Measurements from ENCODE around the gene MFAP4. TPM values are rescaled to one million over a fixed set of nuclear protein-coding genes. Genes with fewer than 3 reads are reported as not detected.

MFAP4 gene
- total RNA-seq, 1 experiment from 2014 or later: 168 TPM

- DNase-seq (ENCODE audit: low spot score): no peak
Measured at GRCh38 chr17:19410091-19410490, 23.1 kb upstream of the MFAP4 start.

- no peak for DNase-seq (ENCODE audit: low spot score)
Measured at GRCh38 chr17:19409509-19409908, 22.5 kb upstream of the MFAP4 start.

- DNase-seq (ENCODE audit: low spot score): no peak
Measured at GRCh38 chr17:19409066-19409465, 22.1 kb upstream of the MFAP4 start.

DNA sequence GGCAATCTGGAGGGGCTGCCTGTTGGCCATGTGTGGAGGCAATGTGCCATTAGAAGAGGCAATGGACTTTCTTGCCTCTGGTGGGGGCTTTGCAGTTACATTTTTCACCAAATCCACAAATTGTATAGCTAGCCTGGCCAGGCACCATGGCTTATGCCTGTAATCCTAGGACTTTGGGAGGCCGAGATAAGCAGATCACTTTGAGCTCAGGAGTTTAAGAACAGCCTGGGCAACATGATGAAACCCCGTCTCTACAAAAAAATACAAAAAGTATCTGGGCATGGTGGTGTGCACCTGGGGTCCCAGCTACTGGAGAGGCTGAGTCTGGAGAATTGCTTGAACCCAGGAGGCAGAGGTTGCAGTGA is 21.3 kb upstream of the MFAP4 start:
- no peak for DNase-seq (ENCODE audit: low spot score)

- DNase-seq (ENCODE audit: low spot score): no peak
Measured at GRCh38 chr17:19407601-19408345, 20.8 kb upstream of the MFAP4 start.

DNA sequence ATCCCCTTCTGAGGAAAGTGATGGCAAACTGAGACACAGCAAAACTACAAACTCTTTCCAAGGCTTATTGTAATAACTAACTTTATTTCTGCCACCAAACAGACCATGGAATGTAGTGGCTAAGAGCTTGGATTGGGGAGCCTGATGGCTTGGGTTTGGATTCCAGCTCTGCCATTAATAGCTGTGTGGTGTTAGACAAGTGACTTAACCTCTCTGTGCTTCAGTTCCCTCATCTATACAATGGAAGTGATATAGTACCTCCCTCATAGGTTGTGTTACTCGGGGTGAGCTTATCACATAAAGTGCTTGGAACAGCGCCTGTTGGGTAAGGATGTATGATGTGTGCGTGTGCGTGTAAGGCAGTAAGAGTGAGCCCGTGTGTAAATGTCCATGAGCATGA is 18.1 kb upstream of the MFAP4 start:
- DNase-seq (ENCODE audit: low spot score): no peak

GRCh38 chr17:19404264-19404663 is 17.3 kb upstream of the MFAP4 start:
- DNase-seq (ENCODE audit: low spot score): no peak

- no peak for DNase-seq (ENCODE audit: low spot score)
Measured at GRCh38 chr17:19403021-19403420, 16.0 kb upstream of the MFAP4 start.

DNA sequence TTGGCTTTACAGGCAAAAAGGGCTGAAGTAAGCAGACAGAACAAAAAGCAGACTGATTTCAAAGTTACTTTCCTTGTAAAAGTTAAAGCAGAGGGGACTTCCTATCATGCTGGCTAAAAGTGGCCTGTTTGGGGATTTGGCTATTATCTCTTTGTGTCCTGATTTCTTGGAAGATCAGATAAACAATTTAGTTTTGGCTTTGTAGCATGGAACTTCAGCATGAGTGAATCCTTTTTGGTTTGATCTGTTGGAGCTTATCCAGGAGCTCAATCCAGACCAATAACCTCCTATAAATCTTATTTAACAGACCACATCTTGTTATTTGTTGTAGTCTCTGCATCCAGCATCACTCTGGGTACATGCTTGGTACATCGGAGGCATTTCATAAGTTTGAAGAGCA is 15.2 kb upstream of the MFAP4 start:
- no peak for DNase-seq (ENCODE audit: low spot score)

DNA sequence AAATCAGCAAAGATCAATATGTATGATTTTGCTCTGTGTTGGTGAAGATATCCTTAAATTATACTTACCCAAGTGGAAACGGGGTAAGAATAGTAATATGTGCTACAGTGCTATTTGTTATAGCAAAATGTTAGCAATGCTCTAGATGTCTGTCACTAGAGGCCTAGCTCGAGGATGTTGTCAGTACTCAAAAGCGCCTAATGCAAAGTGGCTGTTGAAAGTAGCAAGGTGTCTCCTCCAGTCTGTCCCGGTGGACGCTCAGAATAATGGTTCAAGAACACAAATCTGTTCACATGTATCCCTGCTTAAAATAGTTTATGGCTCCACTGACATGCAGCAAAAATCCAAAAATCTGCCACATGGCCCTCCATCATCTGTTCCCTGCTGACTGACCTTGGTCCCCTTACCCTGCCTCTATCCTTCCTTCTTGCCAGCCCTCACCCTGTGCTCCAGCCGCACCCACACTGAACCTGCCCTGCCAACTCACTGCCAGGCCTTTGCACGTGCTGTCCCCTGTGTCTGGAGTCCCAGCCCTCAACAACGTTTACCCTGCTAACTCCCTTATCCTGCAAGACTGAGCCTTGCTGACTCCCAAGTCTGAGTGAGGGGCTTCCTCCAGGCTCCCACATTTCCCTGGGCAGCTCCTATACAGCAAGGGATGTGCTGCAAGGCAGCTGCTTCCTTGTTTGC is 14.5 kb upstream of the MFAP4 start:
- DNase-seq (ENCODE audit: low spot score): no peak

DNA sequence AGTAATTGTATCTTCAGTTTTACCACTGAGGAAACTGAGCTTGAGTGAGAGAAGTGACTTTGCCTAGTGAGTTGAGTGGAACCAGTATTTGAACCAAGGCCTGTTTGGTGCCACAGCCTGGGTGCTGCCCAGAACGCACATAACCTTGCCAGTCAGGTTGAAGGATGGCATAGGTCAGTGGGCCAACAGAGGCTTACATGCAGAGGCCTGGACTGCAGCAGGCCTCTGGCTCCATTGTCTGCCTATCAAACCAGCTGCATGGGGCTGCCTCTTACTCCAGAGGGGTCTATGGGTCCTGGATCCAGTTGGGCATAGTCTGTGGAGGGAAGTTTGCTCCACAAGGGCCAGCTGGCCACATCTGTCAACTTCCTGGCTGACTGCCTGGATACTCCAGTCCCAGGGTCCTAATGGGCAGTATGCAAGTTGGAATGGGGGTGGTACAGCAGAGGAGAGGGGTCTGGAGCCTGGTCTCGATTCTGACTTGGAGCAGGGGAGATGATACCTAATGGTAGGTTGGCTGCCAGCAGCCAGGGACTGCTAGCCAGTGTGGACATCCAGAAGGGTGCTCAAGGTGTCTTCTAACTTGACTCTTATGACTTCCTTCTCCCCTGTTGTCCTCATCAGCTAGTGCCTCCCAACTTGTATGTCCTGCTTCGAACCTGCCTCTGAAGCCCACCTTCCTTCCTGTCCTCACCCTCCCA is 12.9 kb upstream of the MFAP4 start:
- DNase-seq (ENCODE audit: low spot score): no peak

DNA sequence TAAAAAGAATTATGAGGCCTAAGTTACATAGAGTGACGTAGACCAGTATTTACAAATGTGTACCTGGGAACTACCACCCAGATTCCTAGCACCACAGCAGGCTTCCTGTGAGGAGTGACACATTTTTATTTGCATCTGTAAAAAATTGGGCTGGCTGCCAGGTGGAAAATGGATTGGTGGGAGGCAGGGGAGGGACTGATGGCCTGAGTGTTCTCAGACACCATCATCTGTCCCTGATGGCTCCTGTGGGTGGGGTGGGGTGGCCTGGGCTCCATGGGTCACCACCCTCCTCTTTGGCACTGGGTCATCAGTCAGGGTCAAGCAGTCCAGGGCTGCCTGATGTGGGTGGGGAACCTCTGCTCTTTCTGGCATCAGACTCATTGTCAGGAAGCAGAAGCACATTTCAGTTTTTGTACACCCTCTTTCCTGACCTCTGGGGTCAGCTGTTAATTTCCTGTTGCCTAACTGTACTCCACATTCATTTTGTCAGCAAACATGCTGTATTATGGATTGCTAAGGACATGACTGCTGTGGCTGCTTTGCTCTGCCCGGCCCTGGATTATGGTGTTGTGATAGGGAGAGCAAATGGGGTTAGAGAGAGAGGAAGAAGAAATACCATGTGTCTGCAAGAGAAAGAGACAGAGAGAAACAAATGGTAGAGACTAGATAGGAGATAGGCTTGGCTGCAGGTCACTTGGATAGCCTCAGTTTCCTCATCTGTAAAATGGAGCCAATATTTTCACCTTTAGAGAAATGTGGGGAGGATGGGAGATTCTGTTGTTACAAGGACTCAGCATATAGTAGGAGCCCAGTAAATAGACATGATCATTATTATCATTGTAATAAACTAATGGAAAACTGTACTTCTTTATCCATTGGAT is 11.6 kb upstream of the MFAP4 start:
- DNase-seq (ENCODE audit: low spot score): no peak

- DNase-seq (ENCODE audit: low spot score): no peak
Measured at GRCh38 chr17:19397556-19398041, 10.6 kb upstream of the MFAP4 start.

- DNase-seq (ENCODE audit: low spot score): no peak
Measured at GRCh38 chr17:19392303-19392702, 5.3 kb upstream of the MFAP4 start.

DNA sequence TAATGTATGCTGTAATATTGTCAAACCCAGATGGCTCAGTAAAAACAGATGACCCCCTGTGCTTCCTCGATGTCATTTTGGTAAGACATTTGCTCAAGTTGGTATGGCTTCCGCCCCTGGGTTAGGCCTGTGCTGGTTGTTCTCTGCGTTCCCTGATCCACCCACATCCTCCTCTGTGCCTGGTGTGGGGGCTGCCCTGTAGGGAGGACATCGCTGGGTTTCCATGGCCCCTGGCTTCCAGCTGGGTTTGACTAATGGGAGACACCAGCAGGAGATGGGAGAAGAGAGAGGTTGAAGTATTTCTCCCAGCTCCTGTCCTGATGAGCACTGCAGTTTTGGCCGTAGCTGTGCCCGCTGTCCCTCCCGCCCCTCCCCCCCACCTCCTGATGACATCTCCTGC is 4.4 kb upstream of the MFAP4 start:
- no peak for DNase-seq (ENCODE audit: low spot score)

DNA sequence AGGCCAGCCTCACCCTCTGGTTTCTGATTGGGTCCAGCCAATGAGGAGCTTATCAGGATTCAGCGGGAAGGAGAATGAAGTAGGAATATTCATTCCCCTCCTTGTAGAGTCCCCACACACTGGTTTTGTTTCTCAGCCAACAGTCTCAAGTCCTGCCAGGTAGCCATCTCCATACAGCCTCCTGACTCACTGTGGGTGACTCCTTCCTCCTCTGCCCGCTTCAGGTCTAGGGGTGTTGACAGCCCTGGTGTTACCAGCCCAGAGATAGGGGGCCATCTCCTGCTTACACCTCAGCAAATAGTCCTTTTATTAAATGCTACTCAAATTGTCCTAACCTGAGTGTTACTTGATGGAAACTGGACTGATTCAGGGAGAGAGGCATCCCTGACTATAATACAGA is 4.0 kb upstream of the MFAP4 start:
- no peak for DNase-seq (ENCODE audit: low spot score)

DNA sequence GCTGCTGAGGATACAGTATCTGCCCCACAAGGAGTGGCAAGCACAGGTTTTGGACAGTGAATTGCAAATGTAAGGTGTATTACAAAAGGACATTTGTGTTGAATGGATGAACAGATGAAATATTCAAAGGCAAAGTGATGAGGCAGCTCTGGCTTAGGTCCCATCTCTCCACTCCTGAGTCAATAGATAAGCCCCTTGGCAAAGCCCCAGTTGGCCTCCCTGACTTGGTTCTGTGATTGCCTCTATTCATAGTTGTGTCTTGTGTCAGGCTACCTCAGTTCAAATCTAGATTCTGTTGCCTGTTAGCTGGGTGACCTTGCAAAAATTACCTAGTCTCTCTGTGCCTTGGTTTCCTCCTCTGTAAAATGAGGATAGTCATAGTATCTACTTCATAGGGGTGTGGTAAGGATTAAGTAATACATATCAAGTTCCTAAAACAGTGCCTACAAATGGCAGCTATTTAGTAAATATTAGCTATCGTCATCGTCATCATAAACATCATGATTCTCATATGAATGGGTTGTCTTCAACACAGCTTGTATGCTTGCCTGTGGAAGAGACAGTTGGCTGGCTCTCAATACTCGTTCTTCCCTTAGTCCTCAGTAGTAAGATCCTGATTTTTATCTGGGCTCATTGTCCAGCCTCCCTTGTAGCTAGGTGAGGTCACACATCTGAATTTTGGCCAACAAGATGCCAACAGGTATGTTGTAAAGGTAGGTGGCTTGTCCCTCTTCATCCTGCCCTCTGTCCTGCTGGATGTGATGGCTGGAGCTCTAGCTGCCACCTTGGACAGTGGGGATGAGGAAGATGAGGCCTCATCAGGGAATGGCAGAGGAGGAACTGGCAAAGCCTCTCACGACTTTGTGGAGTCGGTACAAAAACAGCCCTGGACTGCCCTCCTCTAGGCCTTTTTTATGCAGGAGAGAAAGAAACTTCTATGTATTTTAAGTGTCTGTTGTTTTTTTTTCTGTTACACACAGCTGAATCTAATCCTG is 2.1 kb upstream of the MFAP4 start:
- no peak for DNase-seq (ENCODE audit: low spot score)

DNA sequence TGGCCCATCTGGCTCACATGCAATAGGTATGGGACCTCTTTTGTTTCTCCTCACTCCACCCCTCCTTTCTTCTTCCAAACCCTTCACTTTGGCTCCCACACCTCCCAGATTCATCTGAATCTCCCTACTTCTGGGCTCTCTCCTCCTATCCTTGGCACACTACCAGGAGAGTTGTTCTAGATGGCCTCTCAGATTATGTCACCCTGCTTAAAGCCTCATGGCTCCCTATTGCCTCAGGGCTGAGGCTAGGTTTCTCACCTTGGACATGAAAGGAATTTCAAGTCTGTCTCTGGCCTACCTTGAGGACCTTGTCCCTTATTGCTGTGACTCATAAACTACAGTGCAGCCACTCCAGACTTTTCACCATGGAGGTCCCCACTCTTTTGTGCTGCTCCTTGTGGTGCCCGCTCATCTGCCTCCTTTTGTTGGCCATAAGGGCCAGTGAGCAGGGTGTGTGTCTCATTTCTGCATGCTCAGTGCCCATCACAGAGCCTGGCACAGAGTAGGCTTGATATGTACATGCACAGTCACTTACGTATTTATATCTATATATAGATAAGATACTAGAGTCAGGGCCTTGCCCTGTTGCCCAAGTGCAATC is 1.0 kb upstream of the MFAP4 start:
- DNase-seq (ENCODE audit: low spot score): peak; percentile 73

GRCh38 chr17:19386051-19386929 is 700 bp downstream of the MFAP4 start:
- DNase-seq (ENCODE audit: low spot score): peak; percentile 44

Data from H4 (cell line).